PC-3 (cell line): ENCODE data around the gene ODC1. TPM values are rescaled to one million over a fixed set of nuclear protein-coding genes. Genes with fewer than 3 reads are reported as not detected.
A peak's percentile ranks its signal among the peaks of the same experiment; 100 is the strongest.

ENCODE experiments used
- ATAC-seq: fragments of 200-7000 bp; cut with Tn5 transposase; 2 replicates; pipeline ENCODE4 v1.9.1; 2020; ENCODE audit warnings: mild to moderate bottlenecking, moderate library complexity
- BruUV-seq: library from RNA; stranded (reverse); fragments of 400-500 nt; replicated peaks from 2 replicates; lab custom pipeline; 2021; lab: Mats Ljungman, UMichigan
- CTCF ChIA-PET: fragments of 300-600 bp; sonication (Branson Sonifier 250); formaldehyde crosslinking; loops from one replicate; lab custom pipeline; 2022; ENCODE audit warnings: antibody characterized with exemption; lab: Charles Lee
- POLR2A ChIA-PET: fragments of 300-600 bp; sonication (Branson Sonifier 250); formaldehyde crosslinking; loops from one replicate; lab custom pipeline; 2022; ENCODE audit warnings: antibody characterized with exemption; ENCODE audit not compliant: unreplicated experiment; lab: Charles Lee
- DNase-seq: peaks from one replicate; pipeline ENCODE4 v3.0.0-alpha.2; 2015
- H2AFZ ChIP-seq: fragments of 300-600 bp; sonication (generic); 2 replicates; pipeline ENCODE4 v1.6.0; 2016; ENCODE audit warnings: antibody characterized with exemption, low read length
- H3F3A ChIP-seq: fragments of 300-600 bp; sonication (generic); one replicate; pipeline ENCODE4 v1.6.0; 2017; ENCODE audit warnings: antibody characterized with exemption, low read length, control low read depth, mild to moderate bottlenecking; ENCODE audit not compliant: unreplicated experiment
- H3K27ac ChIP-seq: fragments of 300-600 bp; sonication (generic); 2 replicates; pipeline ENCODE4 v1.5.1; 2016; ENCODE audit warnings: mild to moderate bottlenecking, low read length
- H3K27me3 ChIP-seq: fragments of 300-600 bp; sonication (generic); 2 replicates; pipeline ENCODE4 v1.6.1; 2016; ENCODE audit warnings: low read length, mixed read lengths
- H3K36me3 ChIP-seq: fragments of 300-600 bp; sonication (generic); 2 replicates; pipeline ENCODE4 v1.6.1; 2016; ENCODE audit warnings: low read depth, mixed run types, low read length, mixed read lengths
- H3K4me1 ChIP-seq: fragments of 300-600 bp; sonication (generic); 2 replicates; pipeline ENCODE4 v1.5.1; 2016; ENCODE audit warnings: low read length; ENCODE audit not compliant: insufficient read depth
- H3K4me2 ChIP-seq: fragments of 300-600 bp; sonication (generic); 2 replicates; pipeline ENCODE4 v1.6.0; 2016; ENCODE audit warnings: low read length
- H3K4me3 ChIP-seq: fragments of 300-600 bp; sonication (generic); 2 replicates; pipeline ENCODE4 v1.5.1; 2016; ENCODE audit warnings: mild to moderate bottlenecking, low read length, mixed read lengths
- H3K79me2 ChIP-seq: fragments of 300-600 bp; sonication (generic); 2 replicates; pipeline ENCODE4 v1.6.1; 2017; ENCODE audit warnings: low read length, mixed read lengths
- H3K9ac ChIP-seq: fragments of 300-600 bp; sonication (generic); 2 replicates; pipeline ENCODE4 v1.6.0; 2016; ENCODE audit warnings: mild to moderate bottlenecking, low read length
- H3K9me2 ChIP-seq: fragments of 300-600 bp; sonication (generic); replicated peaks from 2 replicates; pipeline ENCODE4 v1.6.1; 2016; ENCODE audit warnings: mixed run types, low read length, mixed read lengths
- H3K9me3 ChIP-seq: fragments of 300-600 bp; sonication (generic); 2 replicates; pipeline ENCODE4 v1.6.1; 2016; ENCODE audit warnings: low read length, mixed read lengths
- H4K20me1 ChIP-seq: fragments of 300-600 bp; sonication (generic); 2 replicates; pipeline ENCODE4 v1.6.1; 2016; ENCODE audit warnings: low read length, mixed read lengths
- EZH2 ChIP-seq: fragments of 300-600 bp; sonication (generic); IDR thresholded peaks from one replicate; pipeline ENCODE4 v1.6.1; 2017; ENCODE audit warnings: antibody characterized with exemption, mild to moderate bottlenecking, low read length; ENCODE audit not compliant: unreplicated experiment
- EZH2phosphoT487 ChIP-seq: fragments of 300-600 bp; sonication (generic); IDR thresholded peaks from 2 replicates; pipeline ENCODE4 v1.6.1; 2018; ENCODE audit warnings: mild to moderate bottlenecking, antibody characterized with exemption, low read length, borderline replicate concordance
- intact Hi-C: fragments of 100-400 bp; cut with micrococcal nuclease; formaldehyde crosslinking; loops from 2 replicates; pipeline ENCODE4 v1.9.0; 2023
- total RNA-seq: library from RNA; depleted of rRNA; stranded (reverse); fragments of >200 nt; gene quantifications from 2 replicates; pipeline ENCODE4 v1.2.3, GENCODE V29; 2014
- TF ChIP-seq, protein P1 (sequence below): fragments of 300-600 bp; sonication (generic); conservative IDR thresholded peaks from 2 replicates; pipeline ENCODE4 v1.5.1; 2017; ENCODE audit warnings: antibody characterized with exemption, low read depth, mild to moderate bottlenecking, low read length

ODC1 gene
- total RNA-seq, 1 experiment from 2014 or later, result 712 TPM

DNA sequence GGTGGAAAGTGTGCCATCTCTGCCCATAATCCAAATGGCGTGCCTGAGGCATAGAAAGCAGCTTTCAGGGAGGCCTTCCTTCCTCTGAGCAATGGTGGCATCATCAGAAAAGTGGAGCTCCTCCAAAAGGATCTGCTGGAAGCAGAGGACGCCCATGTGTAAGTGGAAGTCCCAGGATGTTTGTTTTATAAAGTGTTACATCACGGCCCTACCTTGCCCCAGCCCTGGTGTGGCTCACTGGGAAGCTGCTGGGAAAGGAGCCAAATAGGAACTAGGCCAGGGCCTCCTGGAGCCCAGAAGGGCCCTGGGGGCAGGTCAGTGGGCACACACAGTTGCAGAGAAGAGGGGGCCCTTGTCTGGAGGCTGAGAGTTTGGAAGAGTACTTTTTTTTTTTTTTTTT lies 4.2 kb upstream of the ODC1 start:
- TF ChIP-seq EZH2 (no peak), EZH2phosphoT487 (peak; percentile 92; the same call in 1 of the 2 replicates)
- ATAC-seq (peak; percentile 57), DNase-seq (peak; percentile 99)
- intact Hi-C loops, result loop anchor here (1.0 to 2.0 kb wide), 4 partner anchors 41 to 216 kb away; no protein-coding TSS in a partner anchor
- Histone ChIP-seq H3K4me3 (no peak overlapping the region), H3K36me3 (peaks cover 2% of the 10 kb centered on the region), H3K27me3 (no peaks in the 10 kb centered on the region), H3K27ac (peak overlapping the region; percentile 92), H2AFZ (no peak overlapping the region), H3K4me1 (peaks cover 51% of the 10 kb centered on the region), H4K20me1 (peaks cover 4% of the 10 kb centered on the region), H3K79me2 (peaks cover 23% of the 10 kb centered on the region), H3K4me2 (no peak overlapping the region), H3K9ac (peak overlapping the region; percentile 97), H3F3A (no peaks in the 10 kb centered on the region), H3K9me2 (no peaks in the 10 kb centered on the region), H3K9me3 (no peaks in the 10 kb centered on the region)
- POLR2A ChIA-PET, result interaction anchor here (0.9 kb wide), 1 partner anchor 46 kb away, joined by 5 read pairs; no protein-coding TSS in a partner anchor
- CTCF ChIA-PET, result interaction anchor here (0.6 to 1.1 kb wide), 4 partner anchors 46 to 424 kb away, joined by 3 to 6 read pairs (median 4); no protein-coding TSS in a partner anchor
- BruUV-seq, result no TSS peak

DNA sequence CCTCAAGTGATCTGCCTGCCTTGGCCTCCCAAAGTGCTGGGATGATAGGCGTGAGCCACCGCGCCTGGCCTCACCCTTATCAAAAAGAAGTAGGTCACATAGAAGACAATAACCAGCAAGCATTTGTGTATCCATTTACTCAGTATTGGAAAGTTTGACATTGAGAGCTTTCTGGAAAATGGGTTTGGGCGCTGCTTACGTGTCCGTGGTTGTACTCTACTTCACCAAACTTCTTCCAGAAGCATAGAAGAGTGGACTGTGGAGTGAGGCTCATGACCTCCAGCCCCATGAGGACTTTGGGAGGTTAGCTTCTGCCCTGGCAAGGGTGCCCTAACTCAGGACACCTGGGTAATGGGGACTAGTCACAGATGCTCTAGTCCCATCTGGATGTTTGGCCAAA lies 3.7 kb upstream of the ODC1 start:
- ATAC-seq (no peak), DNase-seq (no peak)
- Histone ChIP-seq H3K27ac (peak overlapping the region; percentile 92), H3K9me3 (no peaks in the 10 kb centered on the region), H3K79me2 (peaks cover 28% of the 10 kb centered on the region), H4K20me1 (peaks cover 9% of the 10 kb centered on the region), H3K4me2 (peak overlapping the region; percentile 24), H3K9ac (peak overlapping the region; percentile 97), H2AFZ (no peak overlapping the region), H3K27me3 (no peaks in the 10 kb centered on the region), H3K4me1 (peaks cover 48% of the 10 kb centered on the region), H3K36me3 (peaks cover 7% of the 10 kb centered on the region), H3F3A (no peaks in the 10 kb centered on the region), H3K9me2 (no peaks in the 10 kb centered on the region), H3K4me3 (no peak overlapping the region)
- POLR2A ChIA-PET, result interaction anchor here (0.9 kb wide), 1 partner anchor 46 kb away, joined by 5 read pairs; no protein-coding TSS in a partner anchor
- intact Hi-C loops, result loop anchor here (1.0 to 2.0 kb wide), 4 partner anchors 41 to 217 kb away; no protein-coding TSS in a partner anchor
- CTCF ChIA-PET, result interaction anchor here (0.6 to 1.1 kb wide), 4 partner anchors 46 to 424 kb away, joined by 3 to 6 read pairs (median 4); no protein-coding TSS in a partner anchor
- no TSS peak for BruUV-seq
- TF ChIP-seq, protein P1, sequence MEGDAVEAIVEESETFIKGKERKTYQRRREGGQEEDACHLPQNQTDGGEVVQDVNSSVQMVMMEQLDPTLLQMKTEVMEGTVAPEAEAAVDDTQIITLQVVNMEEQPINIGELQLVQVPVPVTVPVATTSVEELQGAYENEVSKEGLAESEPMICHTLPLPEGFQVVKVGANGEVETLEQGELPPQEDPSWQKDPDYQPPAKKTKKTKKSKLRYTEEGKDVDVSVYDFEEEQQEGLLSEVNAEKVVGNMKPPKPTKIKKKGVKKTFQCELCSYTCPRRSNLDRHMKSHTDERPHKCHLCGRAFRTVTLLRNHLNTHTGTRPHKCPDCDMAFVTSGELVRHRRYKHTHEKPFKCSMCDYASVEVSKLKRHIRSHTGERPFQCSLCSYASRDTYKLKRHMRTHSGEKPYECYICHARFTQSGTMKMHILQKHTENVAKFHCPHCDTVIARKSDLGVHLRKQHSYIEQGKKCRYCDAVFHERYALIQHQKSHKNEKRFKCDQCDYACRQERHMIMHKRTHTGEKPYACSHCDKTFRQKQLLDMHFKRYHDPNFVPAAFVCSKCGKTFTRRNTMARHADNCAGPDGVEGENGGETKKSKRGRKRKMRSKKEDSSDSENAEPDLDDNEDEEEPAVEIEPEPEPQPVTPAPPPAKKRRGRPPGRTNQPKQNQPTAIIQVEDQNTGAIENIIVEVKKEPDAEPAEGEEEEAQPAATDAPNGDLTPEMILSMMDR, result no peak
- TF ChIP-seq EZH2 (no peak), EZH2phosphoT487 (no peak)

DNA sequence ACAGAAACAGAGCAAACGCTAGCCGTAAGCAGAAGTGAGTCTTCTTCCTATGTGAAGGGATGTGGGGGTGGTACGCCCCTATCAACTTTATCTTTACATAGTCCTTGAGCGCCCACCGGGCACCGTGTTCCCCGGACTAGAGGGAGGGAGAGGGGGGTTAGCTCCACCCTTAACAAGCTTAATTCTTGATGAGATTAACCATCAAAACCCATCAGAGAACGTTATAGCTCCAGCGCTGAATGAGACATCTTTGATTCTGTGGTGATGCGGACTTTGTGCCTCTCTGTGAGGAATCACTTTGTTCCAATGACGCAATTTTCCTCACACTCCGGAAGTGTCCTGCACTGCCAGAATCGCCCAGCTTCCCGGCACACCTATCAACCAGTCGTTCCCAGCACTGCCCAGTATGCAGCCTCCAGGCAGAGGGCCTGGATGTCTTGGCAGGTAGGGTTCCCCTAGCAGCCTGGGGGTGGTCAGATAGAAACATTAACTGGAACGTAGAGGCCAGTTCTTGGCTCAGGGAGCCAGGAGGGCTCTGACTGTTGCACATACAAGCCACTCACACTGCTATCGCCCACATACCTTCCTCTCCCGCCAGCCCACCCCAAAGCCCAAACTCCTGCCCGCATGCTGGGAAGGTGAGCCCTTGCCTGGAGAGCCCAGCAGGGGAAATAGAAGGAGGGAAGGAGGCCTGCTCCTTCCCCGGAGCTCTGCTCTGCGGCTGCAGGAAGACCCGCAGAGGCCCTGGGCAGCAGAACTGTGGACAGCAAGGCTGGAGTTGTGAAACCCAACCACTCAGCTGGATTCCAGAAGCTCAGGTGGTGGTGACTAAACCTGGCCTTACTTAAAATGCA lies 1.9 kb upstream of the ODC1 start:
- peaks cover 4% of the 10 kb centered on the region for H3F3A ChIP-seq
- peaks cover 24% of the 10 kb centered on the region for H3K36me3 ChIP-seq
- H3K9ac ChIP-seq, result peak overlapping the region; percentile 97
- TF ChIP-seq, protein P1, result no peak
- TF ChIP-seq EZH2 (no peak), EZH2phosphoT487 (no peak)
- ChIA-PET POLR2A (interaction anchor here (0.7 kb wide), 1 partner anchor 44 kb away, joined by 5 read pairs; no protein-coding TSS in a partner anchor), CTCF (interaction anchor here (0.6 kb wide), 1 partner anchor 145 kb away, joined by 3 read pairs; no protein-coding TSS in a partner anchor)
- no peaks in the 10 kb centered on the region for H3K9me3 ChIP-seq
- H3K4me3 ChIP-seq, result peak overlapping the region; percentile 68
- ATAC-seq (peak; percentile 1; the same call in 1 of the 2 replicates), DNase-seq (peak; percentile 54)
- intact Hi-C loops, result loop anchor here (5.0 kb wide), 1 partner anchor 147 kb away; no protein-coding TSS in a partner anchor
- H3K27ac ChIP-seq, result peak overlapping the region; percentile 92
- H2AFZ ChIP-seq, result no peak overlapping the region
- peaks cover 26% of the 10 kb centered on the region for H4K20me1 ChIP-seq
- H3K4me2 ChIP-seq, result peak overlapping the region; percentile 92
- no peaks in the 10 kb centered on the region for H3K9me2 ChIP-seq
- H3K27me3 ChIP-seq, result no peaks in the 10 kb centered on the region
- no TSS peak for BruUV-seq
- H3K4me1 ChIP-seq, result peaks cover 51% of the 10 kb centered on the region
- peaks cover 45% of the 10 kb centered on the region for H3K79me2 ChIP-seq
